Activated naive CD4-positive, alpha-beta T cell (primary cell): ENCODE measurements around the gene TFPI2.

Experiments
- DNase-seq, 4 experiments: peaks; one replicate each; lab custom pipeline; 2025; lab: John Stamatoyannopoulos, UW

TFPI2 gene

GRCh38 chr7:93906267-93906666 lies 15.7 kb upstream of the TFPI2 start, which contains the start of gene GNGT1:
GNGT1 (plus strand) TSS chr7:93906567; CDS start chr7:93906747, 180 bp downstream.
- no peak for DNase-seq

- no peak for DNase-seq
These were observed 12.3 kb upstream of the TFPI2 start for GRCh38 chr7:93902777-93903423.

GRCh38 chr7:93897680-93898079 lies 7.1 kb upstream of the TFPI2 start:
- DNase-seq: no peak

GRCh38 chr7:93895859-93896600 lies 5.5 kb upstream of the TFPI2 start:
- no peak for DNase-seq

- no peak for DNase-seq
These were observed 4.5 kb upstream of the TFPI2 start for GRCh38 chr7:93894966-93895640.

GRCh38 chr7:93894426-93894825 lies 3.9 kb upstream of the TFPI2 start:
- no peak for DNase-seq

- DNase-seq: no peak
These were observed 501 bp downstream of the TFPI2 start for GRCh38 chr7:93890041-93890463.

- no peak for DNase-seq
These were observed 1.3 kb downstream of the TFPI2 start for GRCh38 chr7:93889261-93889660.

- DNase-seq: no peak
These were observed 6.0 kb downstream of the TFPI2 start for GRCh38 chr7:93884541-93884940.

GRCh38 chr7:93883917-93884345 lies 6.6 kb downstream of the TFPI2 start:
- no peak for DNase-seq

GRCh38 chr7:93883078-93883916 lies 7.3 kb downstream of the TFPI2 start:
- no peak for DNase-seq

GRCh38 chr7:93882468-93882867 lies 8.1 kb downstream of the TFPI2 start:
- DNase-seq: no peak

- no peak for DNase-seq
These were observed 11.2 kb downstream of the TFPI2 start for GRCh38 chr7:93879356-93879755.

- no peak for DNase-seq
These were observed 12.8 kb downstream of the TFPI2 start for GRCh38 chr7:93877742-93878141.

- no peak for DNase-seq
These were observed 16.5 kb downstream of the TFPI2 start for GRCh38 chr7:93873998-93874574.

GRCh38 chr7:93866886-93867285 lies 23.7 kb downstream of the TFPI2 start:
- DNase-seq: no peak

GRCh38 chr7:93862651-93863050 lies 27.9 kb downstream of the TFPI2 start:
- DNase-seq: no peak

- DNase-seq: no peak
These were observed 29.1 kb downstream of the TFPI2 start for GRCh38 chr7:93861325-93861949.

- no peak for DNase-seq
These were observed 30.3 kb downstream of the TFPI2 start for GRCh38 chr7:93860261-93860660.

GRCh38 chr7:93858857-93859256 lies 31.7 kb downstream of the TFPI2 start:
- DNase-seq: no peak

GRCh38 chr7:93856323-93856722 lies 34.2 kb downstream of the TFPI2 start:
- DNase-seq: no peak
